Mononuclear cell (primary cell): ENCODE results near the gene RBM5. TPM values are rescaled to one million over a fixed set of nuclear protein-coding genes. Genes with fewer than 3 reads are reported as not detected.

Source experiments
- H3K27me3 ChIP-seq: 2 replicates; pipeline ENCODE4 v1.6.0; 2011; ENCODE audit warnings: low read length, control low read depth; ENCODE audit not compliant: insufficient read depth
- H3K4me1 ChIP-seq: 2 replicates; pipeline ENCODE4 v1.5.1; 2011; ENCODE audit warnings: mild to moderate bottlenecking, low read length, control low read depth; ENCODE audit not compliant: insufficient read depth
- H3K4me3 ChIP-seq: 2 replicates; pipeline ENCODE4 v1.5.1; 2011; ENCODE audit warnings: mild to moderate bottlenecking, low read length, moderate library complexity
- H3K9me3 ChIP-seq: 2 replicates; pipeline ENCODE4 v1.5.1; 2011; ENCODE audit warnings: low read depth, mild to moderate bottlenecking, control low read depth, low read length
- total RNA-seq: library from RNA; depleted of rRNA; stranded (reverse); fragments of >200 nt; gene quantifications from one replicate; pipeline ENCODE4 v1.2.3, GENCODE V29; 2012

Gene RBM5
- total RNA-seq, 1 donor: 375 TPM

- Histone ChIP-seq H3K4me3 (no peak overlapping the region), H3K27me3 (no peaks in the 10 kb centered on the region), H3K4me1 (no peaks in the 10 kb centered on the region), H3K9me3 (no peaks in the 10 kb centered on the region)
These were observed 37.8 kb downstream of the RBM5 start for GRCh38 chr3:50126287-50127211.

- H3K9me3 ChIP-seq: no peaks in the 10 kb centered on the region
- no peak overlapping the region for H3K4me3 ChIP-seq
- no peaks in the 10 kb centered on the region for H3K27me3 ChIP-seq
- no peaks in the 10 kb centered on the region for H3K4me1 ChIP-seq
These were observed 38.6 kb downstream of the RBM5 start for GRCh38 chr3:50127251-50127691.

GRCh38 chr3:50128001-50128400, 39.3 kb downstream of the RBM5 start:
- H3K9me3 ChIP-seq: no peaks in the 10 kb centered on the region
- H3K4me3 ChIP-seq: no peak overlapping the region
- H3K4me1 ChIP-seq: no peaks in the 10 kb centered on the region
- no peaks in the 10 kb centered on the region for H3K27me3 ChIP-seq

- no peak overlapping the region for H3K4me3 ChIP-seq
- H3K9me3 ChIP-seq: no peaks in the 10 kb centered on the region
- no peaks in the 10 kb centered on the region for H3K27me3 ChIP-seq
- H3K4me1 ChIP-seq: no peaks in the 10 kb centered on the region
These were observed 41.7 kb downstream of the RBM5 start for GRCh38 chr3:50130436-50130835.

- Histone ChIP-seq H3K4me3 (no peak overlapping the region), H3K4me1 (no peaks in the 10 kb centered on the region), H3K9me3 (no peaks in the 10 kb centered on the region)
These were observed 43.9 kb downstream of the RBM5 start for GRCh38 chr3:50132421-50133282.

GRCh38 chr3:50133283-50133615, 44.5 kb downstream of the RBM5 start:
- Histone ChIP-seq H3K9me3 (no peaks in the 10 kb centered on the region), H3K4me1 (peaks cover under 1% of the 10 kb centered on the region), H3K27me3 (no peaks in the 10 kb centered on the region), H3K4me3 (no peak overlapping the region)

More at GRCh38 chr3:50132421-50133282, 43.9 kb downstream of the RBM5 start:
- no peaks in the 10 kb centered on the region for H3K27me3 ChIP-seq

- no peaks in the 10 kb centered on the region for H3K9me3 ChIP-seq
- peaks cover 8% of the 10 kb centered on the region for H3K4me1 ChIP-seq
- H3K27me3 ChIP-seq: no peaks in the 10 kb centered on the region
- H3K4me3 ChIP-seq: no peak overlapping the region
These were observed 45.6 kb downstream of the RBM5 start for GRCh38 chr3:50134367-50134766.

GRCh38 chr3:50135964-50136363, 47.2 kb downstream of the RBM5 start:
- Histone ChIP-seq H3K27me3 (no peaks in the 10 kb centered on the region), H3K4me3 (no peak overlapping the region), H3K4me1 (peaks cover 8% of the 10 kb centered on the region), H3K9me3 (no peaks in the 10 kb centered on the region)

GRCh38 chr3:50136714-50137405, 48.1 kb downstream of the RBM5 start:
- H3K4me1 ChIP-seq: peaks cover 8% of the 10 kb centered on the region
- no peaks in the 10 kb centered on the region for H3K9me3 ChIP-seq
- no peak overlapping the region for H3K4me3 ChIP-seq
- no peaks in the 10 kb centered on the region for H3K27me3 ChIP-seq

GRCh38 chr3:50137531-50137930, 48.8 kb downstream of the RBM5 start:
- Histone ChIP-seq H3K27me3 (no peaks in the 10 kb centered on the region), H3K9me3 (no peaks in the 10 kb centered on the region), H3K4me3 (no peak overlapping the region), H3K4me1 (peaks cover 8% of the 10 kb centered on the region)

GRCh38 chr3:50138266-50139200, 49.8 kb downstream of the RBM5 start:
- Histone ChIP-seq H3K27me3 (no peaks in the 10 kb centered on the region), H3K4me3 (no peak overlapping the region), H3K4me1 (peaks cover 10% of the 10 kb centered on the region), H3K9me3 (no peaks in the 10 kb centered on the region)

GRCh38 chr3:50139308-50139707, 50.6 kb downstream of the RBM5 start:
- Histone ChIP-seq H3K9me3 (no peaks in the 10 kb centered on the region), H3K4me1 (peaks cover 16% of the 10 kb centered on the region), H3K27me3 (no peaks in the 10 kb centered on the region), H3K4me3 (no peak overlapping the region)

GRCh38 chr3:50139718-50140423, 51.2 kb downstream of the RBM5 start:
- Histone ChIP-seq H3K27me3 (no peaks in the 10 kb centered on the region), H3K4me1 (peaks cover 16% of the 10 kb centered on the region), H3K4me3 (no peak overlapping the region), H3K9me3 (no peaks in the 10 kb centered on the region)
